GM18858 (cell line): ENCODE data around the gene AGR3.

Experiments used
- ATAC-seq: cut with Tn5 transposase; IDR thresholded peaks from one replicate; pipeline ENCODE4 v1.9.1; 2021; ENCODE audit not compliant: unreplicated experiment

Gene AGR3

GRCh38 chr7:16838386-16838785 is 43.4 kb downstream of the AGR3 start:
- ATAC-seq: no peak

DNA sequence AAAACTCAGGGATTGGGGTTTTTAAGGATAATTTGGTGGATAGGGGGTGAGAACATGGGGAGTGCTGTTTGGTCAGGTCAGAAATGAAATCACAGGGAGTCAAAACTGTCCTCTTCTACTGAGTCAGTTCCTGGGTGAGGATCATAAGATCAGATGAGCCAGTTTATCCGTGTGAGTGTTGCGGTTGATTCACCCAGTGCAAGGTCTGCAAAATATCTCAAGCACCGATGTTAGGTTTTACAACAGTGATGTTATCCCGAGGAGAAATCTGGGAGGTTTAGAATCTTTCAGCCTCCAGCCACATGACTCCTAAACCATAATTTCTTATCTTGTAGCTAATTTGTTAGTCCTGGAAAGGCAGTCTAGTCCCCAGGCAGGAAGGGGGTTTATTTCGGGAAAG is 45.3 kb downstream of the AGR3 start:
- no peak for ATAC-seq

GRCh38 chr7:16833373-16833772 is 48.4 kb downstream of the AGR3 start:
- ATAC-seq: no peak

DNA sequence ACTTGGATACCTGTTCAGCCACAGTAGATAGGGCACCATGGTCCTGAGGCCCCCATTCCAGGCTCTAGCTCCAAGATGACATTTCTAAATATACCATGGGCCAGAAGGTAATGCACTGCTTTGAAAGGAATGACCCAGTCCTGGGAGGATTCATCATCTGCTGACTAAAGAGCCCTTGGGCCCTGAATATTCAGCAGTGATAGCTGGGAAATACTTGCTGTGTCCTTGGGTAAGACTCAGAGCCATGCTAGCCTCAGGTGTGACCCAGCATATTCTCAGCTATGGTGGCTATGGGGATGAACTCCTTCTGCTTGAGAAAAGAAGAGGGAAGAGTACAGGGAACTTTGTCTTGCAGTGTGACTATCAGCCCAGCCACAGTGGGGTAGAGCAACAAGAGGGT is 55.7 kb downstream of the AGR3 start:
- no peak for ATAC-seq

GRCh38 chr7:16822029-16822428 is 59.8 kb downstream of the AGR3 start:
- no peak for ATAC-seq

DNA sequence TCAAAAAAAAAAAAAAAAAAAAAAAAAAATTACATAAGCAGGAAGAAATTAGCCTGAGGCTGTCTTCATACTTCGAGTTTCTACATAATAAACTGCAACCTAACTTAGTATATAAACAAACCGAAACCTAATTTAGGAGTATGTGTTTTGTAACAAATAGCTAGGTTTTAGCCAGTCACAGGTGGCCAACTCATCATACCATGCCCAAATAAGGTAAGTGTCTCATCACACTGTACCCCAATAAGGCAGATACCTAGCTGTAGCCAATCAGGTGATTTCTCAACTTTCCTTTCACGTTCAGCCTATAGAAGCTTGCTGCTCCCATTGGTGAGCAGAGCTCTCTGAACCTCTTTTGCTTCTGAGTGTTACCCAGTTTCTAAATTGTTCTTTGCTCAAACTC is 63.1 kb downstream of the AGR3 start:
- ATAC-seq: no peak

DNA sequence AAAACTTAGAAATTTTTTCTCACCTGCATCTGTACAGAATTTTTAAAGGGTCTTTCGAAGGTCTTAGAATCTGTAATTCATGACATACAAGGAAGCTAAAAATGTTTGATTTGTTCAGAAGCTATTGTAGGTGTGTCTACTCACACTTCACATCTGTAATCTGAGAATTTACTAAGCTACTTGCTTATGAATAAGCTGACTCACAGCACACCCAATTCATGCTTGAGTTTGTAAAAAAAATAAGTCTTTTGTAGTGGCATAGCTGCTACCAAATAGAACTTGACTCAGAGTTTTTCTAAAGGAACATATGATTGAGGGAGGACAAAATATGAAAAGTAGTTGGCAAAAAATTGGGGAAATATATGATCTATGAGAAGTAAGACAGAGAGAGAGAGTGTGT is 64.2 kb downstream of the AGR3 start:
- ATAC-seq: no peak

- ATAC-seq: no peak
Measured at GRCh38 chr7:16816824-16817223, 65.0 kb downstream of the AGR3 start.

- ATAC-seq: no peak
Measured at GRCh38 chr7:16815001-16815400, 66.8 kb downstream of the AGR3 start.

DNA sequence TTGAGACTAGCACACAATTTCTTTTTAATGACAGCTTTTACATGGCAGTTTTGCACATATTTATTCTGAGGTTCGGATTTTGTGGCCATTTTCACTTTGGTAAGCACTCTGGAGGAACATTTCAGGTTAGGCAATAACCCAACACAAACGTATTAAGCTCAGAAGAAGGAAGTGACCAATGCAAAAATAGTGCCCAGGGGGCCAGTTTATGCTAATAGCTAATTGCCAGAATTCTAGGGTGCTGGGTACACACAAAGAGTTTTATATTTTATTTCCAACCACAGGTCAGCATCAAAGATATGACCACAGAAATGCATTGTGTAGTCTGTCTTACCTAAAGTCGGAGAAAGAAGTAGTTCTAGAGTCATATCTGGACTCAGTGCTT is 68.6 kb downstream of the AGR3 start:
- ATAC-seq: no peak

DNA sequence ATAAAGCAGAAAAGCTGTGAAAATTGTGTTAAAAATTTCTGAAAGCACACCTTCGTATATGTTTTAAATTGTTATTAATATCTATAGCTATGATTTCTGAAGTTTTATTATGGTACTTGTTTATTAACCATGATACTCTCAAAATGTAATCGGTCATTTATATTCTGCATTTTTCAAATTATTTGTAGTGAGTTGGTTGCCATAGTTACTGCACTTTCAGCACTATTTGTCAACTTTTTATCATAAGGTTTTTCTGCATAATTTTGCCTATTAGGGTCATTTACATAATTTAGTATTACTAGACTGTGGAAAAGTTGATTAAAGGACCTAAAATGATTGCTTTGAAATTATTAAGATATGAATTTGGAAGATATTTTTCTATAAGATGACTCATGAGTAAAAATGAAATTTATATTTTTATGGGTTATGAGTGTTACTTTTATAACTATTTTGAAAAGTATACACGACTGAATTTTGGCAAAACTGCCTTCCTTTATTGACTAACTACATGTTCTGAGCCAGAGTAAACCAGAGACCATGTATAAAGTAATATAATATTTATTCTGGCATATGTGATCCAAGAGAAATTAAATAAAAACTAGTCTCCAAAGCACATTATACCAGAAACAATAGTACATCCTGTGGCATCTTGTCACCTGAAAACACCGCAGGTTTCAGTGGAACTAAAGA is 69.1 kb downstream of the AGR3 start:
- no peak for ATAC-seq

- ATAC-seq: no peak
Measured at GRCh38 chr7:16811551-16811950, 70.2 kb downstream of the AGR3 start.

- ATAC-seq: no peak
Measured at GRCh38 chr7:16810573-16810972, 71.2 kb downstream of the AGR3 start.

DNA sequence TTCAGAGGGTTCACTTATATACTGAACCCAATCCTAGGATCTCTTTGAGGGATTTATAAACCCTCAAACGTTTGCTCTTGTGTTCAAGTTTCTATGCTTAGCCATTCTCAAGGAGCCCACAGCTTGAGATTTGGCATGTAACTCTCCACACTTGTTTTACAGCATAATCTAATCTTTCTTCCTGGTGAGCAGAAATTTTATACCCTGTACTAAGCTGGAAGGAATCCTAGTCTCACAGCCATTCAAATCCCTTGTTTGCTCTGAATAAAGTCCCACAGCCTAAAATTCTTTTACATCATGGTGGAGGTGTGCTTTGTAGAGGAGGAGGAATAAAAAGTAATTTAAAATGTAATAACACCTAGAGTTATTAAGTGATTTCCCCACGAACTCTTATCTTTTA is 71.7 kb downstream of the AGR3 start:
- ATAC-seq: no peak
